SK-N-SH treated with all-trans-retinoic acid at 6 μM for 48 hours (cell line): ENCODE results near the gene PERM1.

Source experiments
- ATAC-seq: fragments of 200-7000 bp; cut with Tn5 transposase; 3 replicates; pipeline ENCODE4 v1.9.1; 2020; ENCODE audit warnings: mild to moderate bottlenecking, moderate library complexity
- BACH2 ChIP-seq: fragments of 250-450 bp; sonication (Bioruptor Pico); IDR thresholded peaks from 2 replicates; pipeline ENCODE4 v1.9.0; 2021; ENCODE audit warnings: mild to moderate bottlenecking, borderline replicate concordance
- CSDC2 ChIP-seq: fragments of 250-450 bp; sonication (Bioruptor Pico); IDR thresholded peaks from 2 replicates; pipeline ENCODE4 v1.5.0; 2020; ENCODE audit warnings: mild to moderate bottlenecking, moderate library complexity
- ESRRG ChIP-seq: fragments of 250-450 bp; sonication (Bioruptor Pico); IDR thresholded peaks from 2 replicates; pipeline ENCODE4 v1.6.1; 2021; ENCODE audit warnings: mild to moderate bottlenecking
- GLIS3 ChIP-seq: fragments of 250-450 bp; sonication (Bioruptor Pico); IDR thresholded peaks from 2 replicates; pipeline ENCODE4 v1.5.0; 2020; ENCODE audit warnings: mild to moderate bottlenecking, moderate library complexity
- ISL1 ChIP-seq: fragments of 250-450 bp; sonication (Bioruptor Pico); IDR thresholded peaks from 2 replicates; pipeline ENCODE4 v2.1.2; 2022; ENCODE audit warnings: mild to moderate bottlenecking, moderate library complexity
- OSR1 ChIP-seq: fragments of 250-450 bp; sonication (Bioruptor Pico); IDR thresholded peaks from 2 replicates; pipeline ENCODE4 v1.8.0; 2022; ENCODE audit warnings: moderate library complexity, mild to moderate bottlenecking, inconsistent platforms
- PPARA ChIP-seq: fragments of 250-450 bp; sonication (Bioruptor Pico); IDR thresholded peaks from 2 replicates; pipeline ENCODE4 v1.5.0; 2020; ENCODE audit warnings: mild to moderate bottlenecking, borderline replicate concordance
- RARB ChIP-seq: fragments of 250-450 bp; sonication (Bioruptor Pico); IDR thresholded peaks from 2 replicates; pipeline ENCODE4 v1.8.0; 2021; ENCODE audit warnings: mild to moderate bottlenecking, moderate library complexity
- SNAI2 ChIP-seq: fragments of 250-450 bp; sonication (Bioruptor Pico); IDR thresholded peaks from 2 replicates; pipeline ENCODE4 v1.5.0; 2020; ENCODE audit warnings: mild to moderate bottlenecking, moderate library complexity
- TCF4 ChIP-seq: fragments of 250-450 bp; sonication (Bioruptor Pico); IDR thresholded peaks from 2 replicates; pipeline ENCODE4 v1.8.0; 2021; ENCODE audit warnings: mild to moderate bottlenecking, moderate library complexity, borderline replicate concordance
- TOX ChIP-seq: fragments of 250-450 bp; sonication (Bioruptor Pico); IDR thresholded peaks from 2 replicates; pipeline ENCODE4 v1.8.0; 2021; ENCODE audit warnings: mild to moderate bottlenecking, moderate library complexity, borderline replicate concordance
- ZC3H10 ChIP-seq: fragments of 250-450 bp; sonication (Bioruptor Pico); IDR thresholded peaks from 2 replicates; pipeline ENCODE4 v1.5.1; 2021; ENCODE audit warnings: mild to moderate bottlenecking, moderate library complexity
- ZFP3 ChIP-seq: fragments of 250-450 bp; sonication (Bioruptor Pico); IDR thresholded peaks from 2 replicates; pipeline ENCODE4 v1.5.0; 2020; ENCODE audit warnings: mild to moderate bottlenecking, moderate library complexity
- ZFP30 ChIP-seq: fragments of 450-650 bp; formaldehyde crosslinking; IDR thresholded peaks from 2 replicates; pipeline ENCODE4 v1.5.0; 2022; ENCODE audit warnings: mild to moderate bottlenecking, moderate library complexity
- ZNF8 ChIP-seq: fragments of 450-650 bp; formaldehyde crosslinking; IDR thresholded peaks from 2 replicates; pipeline ENCODE4 v1.5.0; 2020; ENCODE audit warnings: mild to moderate bottlenecking, moderate library complexity
- TF ChIP-seq, protein P1 (sequence below): fragments of 250-450 bp; sonication (Bioruptor Pico); IDR thresholded peaks from 2 replicates; pipeline ENCODE4 v1.8.0; 2021; ENCODE audit warnings: low read depth, mild to moderate bottlenecking, moderate library complexity, borderline replicate concordance
- TF ChIP-seq, protein P2 (sequence below): fragments of 250-450 bp; sonication (Bioruptor Pico); IDR thresholded peaks from 2 replicates; pipeline ENCODE4 v1.8.0; 2020; ENCODE audit warnings: mild to moderate bottlenecking, moderate library complexity, borderline replicate concordance
- TF ChIP-seq, protein P3 (sequence below): fragments of 250-450 bp; sonication (Bioruptor Pico); IDR thresholded peaks from 2 replicates; pipeline ENCODE4 v1.5.0; 2020; ENCODE audit warnings: mild to moderate bottlenecking, moderate library complexity

PERM1 gene

DNA sequence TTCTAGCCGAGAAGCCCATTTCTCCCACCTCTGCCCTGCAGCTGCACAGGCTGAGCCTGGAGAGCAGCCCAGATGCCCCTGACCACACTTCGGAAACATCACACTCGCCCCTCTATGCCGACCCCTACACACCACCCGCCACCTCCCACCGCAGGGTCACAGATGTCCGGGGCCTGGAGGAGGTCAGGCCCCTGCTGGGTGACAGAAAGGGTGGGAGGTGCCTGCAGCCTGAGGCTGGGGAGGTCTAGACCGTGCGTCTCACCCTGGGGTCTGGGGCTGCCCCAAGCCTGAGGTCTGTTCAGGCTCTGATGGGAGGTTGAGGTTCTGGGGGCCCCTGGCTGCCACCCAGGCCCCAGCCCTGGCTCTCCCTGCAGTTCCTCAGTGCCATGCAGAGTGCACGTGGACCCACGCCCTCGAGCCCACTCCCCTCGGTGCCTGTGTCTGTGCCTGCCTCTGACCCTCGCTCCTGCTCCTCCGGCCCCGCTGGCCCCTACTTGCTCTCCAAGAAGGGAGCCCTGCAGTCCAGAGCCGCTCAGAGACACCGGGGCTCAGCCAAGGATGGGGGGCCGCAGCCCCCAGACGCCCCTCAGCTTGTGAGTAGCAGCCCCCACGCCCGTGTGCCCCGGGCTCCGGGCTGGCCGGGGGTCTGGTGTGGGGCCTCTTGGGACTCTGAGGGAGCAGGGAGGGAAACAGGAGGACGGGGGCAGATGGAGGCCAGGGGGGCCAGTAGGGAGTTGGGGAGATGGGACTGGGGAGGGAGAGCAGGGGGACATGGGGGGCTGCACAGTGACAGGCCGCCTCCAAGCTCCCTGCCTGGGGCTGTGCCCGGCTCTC lies 8.2 kb downstream of the PERM1 start:
- no peak for ATAC-seq
- TF ChIP-seq SNAI2 (CRISPR knock-in tag) (no peak), OSR1 (CRISPR knock-in tag) (no peak), PPARA (CRISPR knock-in tag) (no peak), ISL1 (CRISPR knock-in tag) (no peak), RARB (CRISPR knock-in tag) (no peak), ZFP30 (CRISPR knock-in tag) (no peak), TCF4 (no peak), BACH2 (CRISPR knock-in tag) (no peak), ZFP3 (CRISPR knock-in tag) (no peak), ZNF8 (CRISPR knock-in tag) (no peak), CSDC2 (CRISPR knock-in tag) (no peak), GLIS3 (no peak), ZC3H10 (CRISPR knock-in tag) (no peak)
- TF ChIP-seq, protein P1, sequence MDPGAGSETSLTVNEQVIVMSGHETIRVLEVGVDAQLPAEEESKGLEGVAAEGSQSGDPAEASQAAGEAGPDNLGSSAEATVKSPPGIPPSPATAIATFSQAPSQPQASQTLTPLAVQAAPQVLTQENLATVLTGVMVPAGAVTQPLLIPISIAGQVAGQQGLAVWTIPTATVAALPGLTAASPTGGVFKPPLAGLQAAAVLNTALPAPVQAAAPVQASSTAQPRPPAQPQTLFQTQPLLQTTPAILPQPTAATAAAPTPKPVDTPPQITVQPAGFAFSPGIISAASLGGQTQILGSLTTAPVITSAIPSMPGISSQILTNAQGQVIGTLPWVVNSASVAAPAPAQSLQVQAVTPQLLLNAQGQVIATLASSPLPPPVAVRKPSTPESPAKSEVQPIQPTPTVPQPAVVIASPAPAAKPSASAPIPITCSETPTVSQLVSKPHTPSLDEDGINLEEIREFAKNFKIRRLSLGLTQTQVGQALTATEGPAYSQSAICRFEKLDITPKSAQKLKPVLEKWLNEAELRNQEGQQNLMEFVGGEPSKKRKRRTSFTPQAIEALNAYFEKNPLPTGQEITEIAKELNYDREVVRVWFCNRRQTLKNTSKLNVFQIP (CRISPR knock-in tag): no peak
- TF ChIP-seq, protein P2, sequence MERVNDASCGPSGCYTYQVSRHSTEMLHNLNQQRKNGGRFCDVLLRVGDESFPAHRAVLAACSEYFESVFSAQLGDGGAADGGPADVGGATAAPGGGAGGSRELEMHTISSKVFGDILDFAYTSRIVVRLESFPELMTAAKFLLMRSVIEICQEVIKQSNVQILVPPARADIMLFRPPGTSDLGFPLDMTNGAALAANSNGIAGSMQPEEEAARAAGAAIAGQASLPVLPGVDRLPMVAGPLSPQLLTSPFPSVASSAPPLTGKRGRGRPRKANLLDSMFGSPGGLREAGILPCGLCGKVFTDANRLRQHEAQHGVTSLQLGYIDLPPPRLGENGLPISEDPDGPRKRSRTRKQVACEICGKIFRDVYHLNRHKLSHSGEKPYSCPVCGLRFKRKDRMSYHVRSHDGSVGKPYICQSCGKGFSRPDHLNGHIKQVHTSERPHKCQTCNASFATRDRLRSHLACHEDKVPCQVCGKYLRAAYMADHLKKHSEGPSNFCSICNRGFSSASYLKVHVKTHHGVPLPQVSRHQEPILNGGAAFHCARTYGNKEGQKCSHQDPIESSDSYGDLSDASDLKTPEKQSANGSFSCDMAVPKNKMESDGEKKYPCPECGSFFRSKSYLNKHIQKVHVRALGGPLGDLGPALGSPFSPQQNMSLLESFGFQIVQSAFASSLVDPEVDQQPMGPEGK (CRISPR knock-in tag): no peak

DNA sequence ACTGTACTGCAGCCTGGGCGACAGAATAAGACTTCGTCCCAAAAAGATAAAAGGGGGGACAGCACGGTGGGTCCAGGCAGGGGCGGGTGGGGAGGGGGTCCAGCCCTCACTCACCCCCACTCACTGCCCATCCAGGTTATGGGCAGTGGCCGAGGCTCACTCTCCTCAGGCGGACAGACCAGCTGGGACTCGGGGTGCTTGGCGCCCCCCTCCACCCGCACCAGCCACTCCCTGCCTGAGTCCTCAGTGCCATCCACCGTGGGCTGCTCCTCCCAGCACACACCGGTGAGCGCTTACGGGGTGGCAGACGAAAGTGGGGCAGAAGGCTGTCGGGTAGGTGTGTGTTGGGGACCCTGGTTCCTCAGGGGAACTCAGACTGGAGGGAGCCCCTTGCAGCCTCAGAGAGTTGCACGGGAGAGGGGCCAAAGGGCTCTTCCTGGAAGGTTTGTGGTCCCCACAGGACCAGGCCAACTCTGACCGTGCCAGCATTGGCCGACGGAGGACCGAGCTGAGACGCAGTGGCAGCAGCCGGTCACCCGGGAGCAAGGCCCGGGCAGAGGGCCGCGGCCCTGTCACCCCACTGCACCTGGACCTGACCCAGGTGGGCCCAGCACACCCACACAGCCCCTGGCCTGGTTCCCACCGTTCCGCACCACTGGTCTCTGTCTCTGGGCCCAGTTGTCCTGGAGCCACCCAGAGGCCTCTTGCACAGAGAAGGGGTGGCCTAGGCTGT lies 9.0 kb downstream of the PERM1 start:
- no peak for ATAC-seq
- TF ChIP-seq OSR1 (CRISPR knock-in tag) (no peak), CSDC2 (CRISPR knock-in tag) (no peak), ZFP30 (CRISPR knock-in tag) (no peak), ESRRG (CRISPR knock-in tag) (no peak)
- TF ChIP-seq, all 23 proteins: peak for 0

DNA sequence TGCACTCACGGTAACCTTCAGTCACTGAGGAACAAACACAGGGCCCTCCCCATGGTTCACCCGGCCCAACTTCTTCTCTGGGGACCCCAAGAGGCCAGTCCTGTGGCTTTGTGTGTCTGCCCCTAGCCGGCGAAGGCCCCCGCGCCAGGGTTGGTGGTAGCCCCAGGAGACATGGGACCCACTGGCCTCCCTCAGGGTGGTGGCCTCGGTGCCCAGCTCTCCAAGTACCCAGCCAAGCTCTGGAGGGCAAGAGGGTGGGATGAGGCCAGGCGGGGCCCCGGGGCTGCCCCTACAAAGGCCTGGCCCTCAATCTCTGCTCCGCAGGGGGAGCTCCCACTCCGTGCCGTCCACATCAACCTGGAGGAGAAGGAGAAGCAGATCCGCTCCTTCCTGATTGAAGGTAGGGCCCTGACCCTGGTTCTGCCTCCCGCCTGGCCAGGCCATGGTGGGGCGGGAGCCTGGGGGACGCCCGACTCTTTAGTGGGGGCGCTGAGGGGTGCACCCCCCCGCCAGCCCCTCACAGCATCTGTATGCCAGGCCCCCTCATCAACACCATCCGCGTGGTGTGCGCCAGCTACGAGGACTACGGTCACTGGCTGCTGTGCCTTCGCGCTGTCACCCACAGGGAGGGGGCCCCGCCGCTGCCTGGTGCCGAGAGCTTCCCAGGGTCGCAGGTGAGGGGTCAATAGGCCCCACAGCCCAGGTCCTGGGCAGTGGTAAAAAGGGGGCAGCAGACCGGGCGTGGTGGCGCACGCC lies 10.0 kb downstream of the PERM1 start:
- no peak for ATAC-seq
- TF ChIP-seq BACH2 (CRISPR knock-in tag) (no peak), ZNF8 (CRISPR knock-in tag) (no peak), SNAI2 (CRISPR knock-in tag) (no peak), OSR1 (CRISPR knock-in tag) (no peak), ESRRG (CRISPR knock-in tag) (no peak), GLIS3 (no peak)
- TF ChIP-seq, protein P2 (CRISPR knock-in tag): no peak
- TF ChIP-seq, all 23 proteins: peak for 0

DNA sequence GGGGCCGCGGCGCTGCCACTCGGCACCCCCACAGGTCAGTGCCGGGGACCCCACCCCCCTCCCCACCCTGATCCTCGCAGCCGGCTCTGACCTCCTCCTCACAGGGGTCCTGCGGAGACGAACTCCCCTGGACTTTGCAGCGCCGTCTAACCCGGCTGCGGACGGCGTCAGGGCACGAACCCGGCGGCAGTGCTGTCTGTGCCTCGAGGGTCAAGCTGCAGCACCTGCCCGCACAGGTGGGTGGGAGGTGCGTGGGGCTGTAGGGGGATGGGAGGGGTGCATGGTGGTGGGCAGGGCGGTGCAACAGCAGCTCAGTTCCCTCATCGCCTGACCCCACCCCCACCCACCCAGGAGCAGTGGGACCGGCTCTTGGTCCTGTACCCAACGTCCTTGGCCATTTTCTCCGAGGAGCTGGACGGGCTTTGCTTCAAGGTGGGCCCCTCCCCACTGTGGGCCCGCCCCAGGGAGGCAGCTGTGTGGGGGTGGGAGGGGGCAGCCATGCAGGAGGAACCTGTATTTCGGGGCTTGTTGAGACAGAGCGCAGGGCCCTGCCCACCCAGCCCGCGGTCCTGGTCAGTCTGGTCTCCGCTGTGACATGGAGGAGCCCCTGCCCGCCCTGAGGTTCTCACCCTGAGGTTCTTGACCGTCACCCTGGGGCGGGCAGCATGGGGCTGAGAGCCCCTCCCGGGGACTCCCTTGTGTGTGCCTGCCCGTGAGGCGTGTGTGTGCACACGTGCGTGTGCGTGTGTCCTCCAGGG lies 10.7 kb downstream of the PERM1 start:
- no peak for ATAC-seq
- TF ChIP-seq SNAI2 (CRISPR knock-in tag): no peak
- TF ChIP-seq ZFP3 (CRISPR knock-in tag): no peak
- no peak for TF ChIP-seq RARB (CRISPR knock-in tag)
- TF ChIP-seq CSDC2 (CRISPR knock-in tag): no peak
- no peak for TF ChIP-seq GLIS3
- TF ChIP-seq ZC3H10 (CRISPR knock-in tag): no peak
- TF ChIP-seq ESRRG (CRISPR knock-in tag): no peak
- TF ChIP-seq, protein P1 (CRISPR knock-in tag): no peak
- no peak for TF ChIP-seq TOX
- TF ChIP-seq, protein P3, sequence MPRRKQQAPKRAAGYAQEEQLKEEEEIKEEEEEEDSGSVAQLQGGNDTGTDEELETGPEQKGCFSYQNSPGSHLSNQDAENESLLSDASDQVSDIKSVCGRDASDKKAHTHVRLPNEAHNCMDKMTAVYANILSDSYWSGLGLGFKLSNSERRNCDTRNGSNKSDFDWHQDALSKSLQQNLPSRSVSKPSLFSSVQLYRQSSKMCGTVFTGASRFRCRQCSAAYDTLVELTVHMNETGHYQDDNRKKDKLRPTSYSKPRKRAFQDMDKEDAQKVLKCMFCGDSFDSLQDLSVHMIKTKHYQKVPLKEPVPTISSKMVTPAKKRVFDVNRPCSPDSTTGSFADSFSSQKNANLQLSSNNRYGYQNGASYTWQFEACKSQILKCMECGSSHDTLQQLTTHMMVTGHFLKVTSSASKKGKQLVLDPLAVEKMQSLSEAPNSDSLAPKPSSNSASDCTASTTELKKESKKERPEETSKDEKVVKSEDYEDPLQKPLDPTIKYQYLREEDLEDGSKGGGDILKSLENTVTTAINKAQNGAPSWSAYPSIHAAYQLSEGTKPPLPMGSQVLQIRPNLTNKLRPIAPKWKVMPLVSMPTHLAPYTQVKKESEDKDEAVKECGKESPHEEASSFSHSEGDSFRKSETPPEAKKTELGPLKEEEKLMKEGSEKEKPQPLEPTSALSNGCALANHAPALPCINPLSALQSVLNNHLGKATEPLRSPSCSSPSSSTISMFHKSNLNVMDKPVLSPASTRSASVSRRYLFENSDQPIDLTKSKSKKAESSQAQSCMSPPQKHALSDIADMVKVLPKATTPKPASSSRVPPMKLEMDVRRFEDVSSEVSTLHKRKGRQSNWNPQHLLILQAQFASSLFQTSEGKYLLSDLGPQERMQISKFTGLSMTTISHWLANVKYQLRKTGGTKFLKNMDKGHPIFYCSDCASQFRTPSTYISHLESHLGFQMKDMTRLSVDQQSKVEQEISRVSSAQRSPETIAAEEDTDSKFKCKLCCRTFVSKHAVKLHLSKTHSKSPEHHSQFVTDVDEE: no peak
- TF ChIP-seq OSR1 (CRISPR knock-in tag): no peak
